Endothelial cell of umbilical vein (primary cell): Measurements from ENCODE around the gene ATP10B. TPM values are rescaled to one million over a fixed set of nuclear protein-coding genes. Genes with fewer than 3 reads are reported as not detected.

Source experiments
- BruUV-seq: library from RNA; stranded (reverse); fragments of 400-500 nt; replicated peaks from 2 replicates; lab custom pipeline; 2021; lab: Mats Ljungman, UMichigan
- CTCF ChIA-PET: fragments of 300-600, 350-600 bp; sonication (Branson Sonifier 250); formaldehyde crosslinking; loops from one replicate; lab custom pipeline; 2021; ENCODE audit warnings: antibody characterized with exemption, inconsistent platforms; lab: Charles Lee
- POLR2A ChIA-PET: fragments of 300-600, 350-600 bp; sonication (Branson Sonifier 250); formaldehyde crosslinking; loops from one replicate; lab custom pipeline; 2021; ENCODE audit warnings: antibody characterized with exemption, inconsistent platforms; lab: Charles Lee
- DNase-seq: peaks from one replicate; pipeline ENCODE4 v3.0.0-alpha.2; 2011; ENCODE audit warnings: low read depth, low spot score
- FAIRE-seq: peaks from 2 replicates; lab custom pipeline; 2011; peaks lifted over from hg19 to GRCh38; lab: Jason Lieb, UNC
- H2AFZ ChIP-seq: 2 replicates; pipeline ENCODE4 v1.6.0; 2012; ENCODE audit warnings: low read depth, low read length, control low read depth, inconsistent platforms
- H3K27ac ChIP-seq: 2 replicates; pipeline ENCODE4 v1.5.1; 2011; ENCODE audit warnings: low read depth, mild to moderate bottlenecking, control low read depth, low read length, moderate library complexity; ENCODE audit not compliant: insufficient read depth
- H3K27me3 ChIP-seq, 2 experiments: 2 replicates each; pipeline versions ENCODE4 v1.6.0 to v1.6.1; 2011; ENCODE audit warnings: low read length in 2 of 2, mixed read lengths in 1 of 2; ENCODE audit not compliant: control insufficient read depth in 2 of 2, insufficient read depth in 2 of 2
- H3K36me3 ChIP-seq, 2 experiments: 2 replicates in 1 of 2; 3 replicates in 1 of 2; pipeline ENCODE4 v1.5.1; 2011; ENCODE audit warnings: low read length in 2 of 2, mild to moderate bottlenecking in 1 of 2, moderate library complexity in 1 of 2; ENCODE audit not compliant: control insufficient read depth in 2 of 2, insufficient read depth in 2 of 2; ENCODE audit errors: extremely low read depth in 1 of 2
- H3K4me1 ChIP-seq: 3 replicates; pipeline ENCODE4 v1.5.1; 2011; ENCODE audit warnings: mild to moderate bottlenecking, low read length; ENCODE audit not compliant: control insufficient read depth, insufficient read depth; ENCODE audit errors: extremely low read depth
- H3K4me2 ChIP-seq: 2 replicates; pipeline ENCODE4 v1.6.1; 2011; ENCODE audit warnings: low read length, control low read depth, mixed read lengths; ENCODE audit not compliant: insufficient read depth
- H3K4me3 ChIP-seq, 3 experiments: fragments of 200-600 bp in 1 of 3; sonication (generic), shearing (Covaris generic) in 1 of 3; replicated peaks in 1 of 3; 2 replicates each; pipeline ENCODE4 v1.5.1; 2011 to 2016; ENCODE audit warnings: control low read depth in 3 of 3, low read length in 3 of 3, mild to moderate bottlenecking in 2 of 3, inconsistent platforms in 1 of 3, low read depth in 1 of 3, moderate library complexity in 1 of 3; ENCODE audit not compliant: insufficient read depth in 1 of 3
- H3K79me2 ChIP-seq: 2 replicates; pipeline ENCODE4 v1.6.0; 2012; ENCODE audit warnings: low read length, inconsistent platforms; ENCODE audit not compliant: control insufficient read depth, insufficient read depth
- H3K9ac ChIP-seq: replicated peaks from 2 replicates; pipeline ENCODE3; 2011; ENCODE audit warnings: low read length, control low read depth; ENCODE audit not compliant: insufficient read depth; ENCODE audit errors: extremely low read depth
- H3K9me1 ChIP-seq: replicated peaks from 3 replicates; pipeline ENCODE4 v1.6.0; 2011; ENCODE audit warnings: mild to moderate bottlenecking, low read length; ENCODE audit not compliant: control insufficient read depth, insufficient read depth; ENCODE audit errors: extremely low read depth
- H3K9me3 ChIP-seq: replicated peaks from 2 replicates; pipeline ENCODE4 v1.5.1; 2012; ENCODE audit warnings: low read length, inconsistent platforms; ENCODE audit not compliant: control insufficient read depth, insufficient read depth
- H4K20me1 ChIP-seq: replicated peaks from 2 replicates; pipeline ENCODE3; 2011; ENCODE audit warnings: mild to moderate bottlenecking, low read length; ENCODE audit not compliant: control insufficient read depth, insufficient read depth; ENCODE audit errors: extremely low read depth
- CTCF ChIP-seq, 2 donors: IDR thresholded peaks; 1 replicate in 1 of 2; 2 replicates in 1 of 2; pipeline ENCODE4 v1.5.1; 2011; ENCODE audit warnings: low read length in 2 of 2, mild to moderate bottlenecking in 2 of 2, moderate library complexity in 2 of 2, control low read depth in 1 of 2, inconsistent platforms in 1 of 2, low read depth in 1 of 2; ENCODE audit not compliant: insufficient read depth in 1 of 2; ENCODE audit errors: extremely low read depth in 1 of 2
- EZH2 ChIP-seq: IDR thresholded peaks from 2 replicates; pipeline ENCODE4 v1.6.1; 2012; ENCODE audit warnings: borderline replicate concordance, low read depth, mild to moderate bottlenecking, moderate library complexity, low read length, inconsistent platforms; ENCODE audit not compliant: severe bottlenecking
- FOS ChIP-seq: IDR thresholded peaks from 2 replicates; pipeline ENCODE4 v1.6.1; 2011; ENCODE audit warnings: mild to moderate bottlenecking, low read length, moderate library complexity, borderline replicate concordance; ENCODE audit not compliant: insufficient read depth
- GATA2 ChIP-seq: IDR thresholded peaks from 2 replicates; pipeline ENCODE4 v1.7.0; 2011; ENCODE audit warnings: low read depth, mild to moderate bottlenecking, moderate library complexity, mixed read lengths, low read length; ENCODE audit not compliant: insufficient read length, insufficient read depth
- JUN ChIP-seq: IDR thresholded peaks from 2 replicates; pipeline ENCODE4 v1.6.1; 2011; ENCODE audit warnings: borderline replicate concordance, low read depth; ENCODE audit not compliant: insufficient read length, insufficient read depth
- MAX ChIP-seq: IDR thresholded peaks from 2 replicates; pipeline ENCODE4 v1.6.1; 2011; ENCODE audit not compliant: insufficient read depth, insufficient read length
- MYC ChIP-seq: IDR thresholded peaks from one replicate; pipeline ENCODE4 v1.6.1; 2011; ENCODE audit warnings: mild to moderate bottlenecking, low read depth, low read length
- POLR2A ChIP-seq: IDR thresholded peaks from 2 replicates; pipeline ENCODE4 v1.6.1; 2012; ENCODE audit warnings: low read depth, mild to moderate bottlenecking, control low read depth, low read length
- POLR2AphosphoS5 ChIP-seq: IDR thresholded peaks from 2 replicates; pipeline ENCODE4 v1.6.1; 2012; ENCODE audit warnings: low read depth, mild to moderate bottlenecking, control low read depth, low read length, moderate library complexity; ENCODE audit not compliant: insufficient read depth
- dilution Hi-C: fragments of 300-500 bp; cut with MboI; formaldehyde crosslinking; loops from one replicate; pipeline ENCODE4 v1.15.0; 2019; ENCODE audit warnings: low sequenced_read_pairs; ENCODE audit not compliant: extremely low pct_ligation_motif_present
- intact Hi-C: fragments of 100-400 bp; cut with micrococcal nuclease; formaldehyde crosslinking; loops from one replicate; pipeline ENCODE4 v1.10.0; 2022
- polyA plus RNA-seq, 4 experiments: library from polyadenylated mRNA; depleted of rRNA in 3 of 4; stranded (reverse) in 3 of 4; unstranded in 1 of 4; fragments of >200 nt; gene quantifications; 2 replicates each; pipeline versions ENCODE4 v1.2.1 to v1.2.3, GENCODE V29; 2011 to 2012; ENCODE audit warnings: missing spikeins in 1 of 4
- total RNA-seq: library from RNA; stranded (reverse); gene quantifications from 2 replicates; pipeline ENCODE4 v1.2.3, GENCODE V29; 2021

Gene ATP10B
- total and polyA plus RNA-seq, 2 donors (not counting 3 experiments of a cell fraction or from before 2014, with no cell fraction given), result not detected

GRCh38 chr5:160835376-160835775 lies 16.6 kb downstream of the ATP10B start:
- intact Hi-C loops, result no loop called here
- H2AFZ ChIP-seq, result no peak overlapping the region
- no peaks in the 10 kb centered on the region for H3K79me2 ChIP-seq
- no peak overlapping the region for H3K27ac ChIP-seq
- H3K9ac ChIP-seq, result no peak overlapping the region
- H4K20me1 ChIP-seq, result no peaks in the 10 kb centered on the region
- no TSS peak for BruUV-seq
- H3K9me3 ChIP-seq, result no peaks in the 10 kb centered on the region
- H3K4me1 ChIP-seq, result no peaks in the 10 kb centered on the region
- no peak overlapping the region for H3K4me3 ChIP-seq
- no peaks in the 10 kb centered on the region for H3K36me3 ChIP-seq
- ChIA-PET POLR2A (no interaction called here), CTCF (no interaction called here)
- no peaks in the 10 kb centered on the region for H3K27me3 ChIP-seq
- H3K9me1 ChIP-seq, result no peaks in the 10 kb centered on the region
- dilution Hi-C loops, result no loop called here
- no peak overlapping the region for H3K4me2 ChIP-seq
- FAIRE-seq (no peak), DNase-seq (no peak)
- TF ChIP-seq MYC, result no peak
- no peak for TF ChIP-seq POLR2AphosphoS5
- TF ChIP-seq GATA2, result no peak
- TF ChIP-seq POLR2A, result no peak
- TF ChIP-seq FOS, result no peak
- TF ChIP-seq JUN, result no peak
- TF ChIP-seq MAX, result no peak
- TF ChIP-seq CTCF (IDR thresholded peaks at IDR 0.05; ENCODE audit: extremely low read depth in 1 of 2, insufficient read depth in 1 of 2, low read depth in 1 of 2, low read length in 2 of 2), result no peak
- no peak for TF ChIP-seq EZH2
